Measurements from ENCODE around the gene PP2D1. TPM values are rescaled to one million over a fixed set of nuclear protein-coding genes. Genes with fewer than 3 reads are reported as not detected.
"Not testable (repeated sequence)": the region's sequence is repeated elsewhere in the genome, so short reads cannot be mapped to it uniquely, and the experiment has no call there.

Gene PP2D1
- total and polyA plus RNA-seq, 3 experiments from 2014 or later, result 0.46 TPM; not detected in 2

GRCh38 chr3:20038699-20039465 is 26.8 kb upstream of the PP2D1 start:
- peaks cover 35 to 44% (median 42%) of the 10 kb centered on the region in 3 donors for H3K4me1 Mint-ChIP-seq

GRCh38 chr3:20037255-20037996 is 25.4 kb upstream of the PP2D1 start:
- H3K4me3 Mint-ChIP-seq, result peak overlapping the region in 1 of 7 donors; percentile 91

More at GRCh38 chr3:20038699-20039465, 26.8 kb upstream of the PP2D1 start:
- H3K27ac ChIP-seq (ENCODE audit: low read depth, low read length), result peak overlapping the region; percentile 88
- H3K27ac Mint-ChIP-seq, result peak overlapping the region; percentile 91 to 99 (median 95)
- DNase-seq, result peak in 1 of 5 donors; percentile 17
- no peaks in the 10 kb centered on the region for H3K9me3 Mint-ChIP-seq
- H3K36me3 Mint-ChIP-seq, result peaks cover 0 to 13% (median 0%) of the 10 kb centered on the region in 3 donors
- H3K4me3 Mint-ChIP-seq, result peak overlapping the region; percentile 82 to 97 (median 91)
- POLR2A ChIA-PET, result interaction anchor here (1.1 kb wide), 1 partner anchor 91 kb away, joined by 5 read pairs; no protein-coding TSS in a partner anchor
- no peaks in the 10 kb centered on the region for H3K9me3 ChIP-seq (ENCODE audit: low read length)
- peak overlapping the region; percentile 50 for H3K4me3 ChIP-seq (ENCODE audit: low read length)
- no peaks in the 10 kb centered on the region for H3K36me3 ChIP-seq (ENCODE audit: insufficient read depth, low read length)
- H3K27me3 Mint-ChIP-seq, result no peaks in the 10 kb centered on the region
- H3K27me3 ChIP-seq (ENCODE audit: insufficient read depth, low read length, poor library complexity, severe bottlenecking), result no peaks in the 10 kb centered on the region
- peaks cover 39% of the 10 kb centered on the region for H3K4me1 ChIP-seq (ENCODE audit: insufficient read depth, low read length)
- CTCF ChIA-PET, result no interaction called here

GRCh38 chr3:20035019-20035418 is 23.0 kb upstream of the PP2D1 start:
- no peaks in the 10 kb centered on the region for H3K27me3 Mint-ChIP-seq
- Histone ChIP-seq H3K4me1 (ENCODE audit: insufficient read depth, low read length) (peaks cover 16% of the 10 kb centered on the region), H3K27ac (ENCODE audit: low read depth, low read length) (no peak overlapping the region), H3K27me3 (ENCODE audit: insufficient read depth, low read length, poor library complexity, severe bottlenecking) (no peaks in the 10 kb centered on the region), H3K4me3 (ENCODE audit: low read length) (no peak overlapping the region), H3K36me3 (ENCODE audit: insufficient read depth, low read length) (no peaks in the 10 kb centered on the region), H3K9me3 (ENCODE audit: low read length) (no peaks in the 10 kb centered on the region)
- H3K27ac Mint-ChIP-seq, result no peak overlapping the region
- ChIA-PET CTCF (no interaction called here), POLR2A (no interaction called here)
- DNase-seq, result no peak
- H3K4me3 Mint-ChIP-seq, result no peak overlapping the region
- peaks cover 12 to 18% (median 14%) of the 10 kb centered on the region in 3 donors for H3K4me1 Mint-ChIP-seq
- no peaks in the 10 kb centered on the region for H3K9me3 Mint-ChIP-seq
- H3K36me3 Mint-ChIP-seq, result peaks cover 0 to 4% (median 0%) of the 10 kb centered on the region in 3 donors

More at GRCh38 chr3:20037255-20037996, 25.4 kb upstream of the PP2D1 start:
- peaks cover 21 to 29% (median 28%) of the 10 kb centered on the region in 3 donors for H3K4me1 Mint-ChIP-seq
- H3K9me3 Mint-ChIP-seq, result no peaks in the 10 kb centered on the region
- peak overlapping the region; percentile 49 to 98 (median 94) for H3K27ac Mint-ChIP-seq
- ChIA-PET CTCF (no interaction called here), POLR2A (no interaction called here)
- Histone ChIP-seq H3K4me1 (ENCODE audit: insufficient read depth, low read length) (peaks cover 26% of the 10 kb centered on the region), H3K27ac (ENCODE audit: low read depth, low read length) (no peak overlapping the region), H3K4me3 (ENCODE audit: low read length) (no peak overlapping the region), H3K36me3 (ENCODE audit: insufficient read depth, low read length) (no peaks in the 10 kb centered on the region), H3K27me3 (ENCODE audit: insufficient read depth, low read length, poor library complexity, severe bottlenecking) (no peaks in the 10 kb centered on the region), H3K9me3 (ENCODE audit: low read length) (no peaks in the 10 kb centered on the region)
- DNase-seq, result no peak
- peaks cover 0 to 13% (median 0%) of the 10 kb centered on the region in 3 donors for H3K36me3 Mint-ChIP-seq
- H3K27me3 Mint-ChIP-seq, result no peaks in the 10 kb centered on the region

- H3K9me3 Mint-ChIP-seq; H3K36me3 Mint-ChIP-seq; H3K27ac Mint-ChIP-seq; H3K4me3 Mint-ChIP-seq; H3K27me3 Mint-ChIP-seq; H3K4me3 ChIP-seq (ENCODE audit: low read length); POLR2A ChIA-PET; CTCF ChIA-PET; H3K36me3 ChIP-seq (ENCODE audit: insufficient read depth, low read length); H3K4me1 ChIP-seq (ENCODE audit: insufficient read depth, low read length); H3K27ac ChIP-seq (ENCODE audit: low read depth, low read length); H3K27me3 ChIP-seq (ENCODE audit: insufficient read depth, low read length, poor library complexity, severe bottlenecking); H3K9me3 ChIP-seq (ENCODE audit: low read length); H3K4me1 Mint-ChIP-seq; DNase-seq: not testable (repeated sequence)
These were observed 19.9 kb upstream of the PP2D1 start for GRCh38 chr3:20031939-20032338.

- no peaks in the 10 kb centered on the region for H3K4me1 ChIP-seq (ENCODE audit: insufficient read depth, low read length)
- DNase-seq, result no peak
- ChIA-PET POLR2A (no interaction called here), CTCF (no interaction called here)
- Mint-ChIP-seq H3K9me3 (no peaks in the 10 kb centered on the region), H3K27me3 (peaks cover 0 to 2% of the 10 kb centered on the region in 2 donors), H3K4me3 (no peak overlapping the region), H3K27ac (no peak overlapping the region), H3K4me1 (peaks cover 0 to 5% (median 0%) of the 10 kb centered on the region in 3 donors), H3K36me3 (no peaks in the 10 kb centered on the region)
- H3K36me3 ChIP-seq (ENCODE audit: insufficient read depth, low read length), result no peaks in the 10 kb centered on the region
- no peak overlapping the region for H3K27ac ChIP-seq (ENCODE audit: low read depth, low read length)
- H3K9me3 ChIP-seq (ENCODE audit: low read length), result no peaks in the 10 kb centered on the region
- H3K4me3 ChIP-seq (ENCODE audit: low read length), result no peak overlapping the region
- no peaks in the 10 kb centered on the region for H3K27me3 ChIP-seq (ENCODE audit: insufficient read depth, low read length, poor library complexity, severe bottlenecking)
These were observed 16.9 kb upstream of the PP2D1 start for GRCh38 chr3:20028905-20029331.

DNA sequence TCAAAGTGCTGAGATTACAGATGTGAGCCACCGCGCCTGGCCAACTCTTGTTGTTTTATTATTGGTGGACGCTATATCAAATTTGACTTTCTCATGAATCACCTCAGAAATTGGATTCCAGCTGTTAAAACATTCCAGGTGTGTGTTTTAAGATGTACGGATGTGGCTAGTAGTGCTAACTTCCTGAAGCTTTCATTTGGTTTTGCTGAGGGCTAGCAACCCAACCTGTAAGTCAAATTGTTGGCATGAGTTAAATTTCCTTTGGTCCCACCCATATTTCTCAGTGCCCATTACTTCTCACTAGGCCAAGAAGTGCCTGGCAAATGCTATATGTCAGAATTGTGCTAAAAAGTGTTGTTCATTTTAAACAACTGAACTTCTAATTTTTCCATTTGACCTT is 15.1 kb upstream of the PP2D1 start:
- CTCF ChIA-PET, result no interaction called here
- DNase-seq, result no peak
- H3K9me3 Mint-ChIP-seq, result no peaks in the 10 kb centered on the region
- no peaks in the 10 kb centered on the region for H3K36me3 Mint-ChIP-seq
- H3K4me1 ChIP-seq (ENCODE audit: insufficient read depth, low read length), result no peaks in the 10 kb centered on the region
- no peak overlapping the region for H3K4me3 Mint-ChIP-seq
- POLR2A ChIA-PET, result no interaction called here
- peaks cover 0 to 10% (median 0%) of the 10 kb centered on the region in 3 donors for H3K4me1 Mint-ChIP-seq
- peak overlapping the region in 1 of 8 donors; percentile 97 for H3K27ac Mint-ChIP-seq
- H3K4me3 ChIP-seq (ENCODE audit: low read length), result no peak overlapping the region
- peaks cover 0 to 2% of the 10 kb centered on the region in 2 donors for H3K27me3 Mint-ChIP-seq
- H3K27me3 ChIP-seq (ENCODE audit: insufficient read depth, low read length, poor library complexity, severe bottlenecking), result no peaks in the 10 kb centered on the region
- no peaks in the 10 kb centered on the region for H3K36me3 ChIP-seq (ENCODE audit: insufficient read depth, low read length)
- no peak overlapping the region for H3K27ac ChIP-seq (ENCODE audit: low read depth, low read length)
- H3K9me3 ChIP-seq (ENCODE audit: low read length), result no peaks in the 10 kb centered on the region

DNA sequence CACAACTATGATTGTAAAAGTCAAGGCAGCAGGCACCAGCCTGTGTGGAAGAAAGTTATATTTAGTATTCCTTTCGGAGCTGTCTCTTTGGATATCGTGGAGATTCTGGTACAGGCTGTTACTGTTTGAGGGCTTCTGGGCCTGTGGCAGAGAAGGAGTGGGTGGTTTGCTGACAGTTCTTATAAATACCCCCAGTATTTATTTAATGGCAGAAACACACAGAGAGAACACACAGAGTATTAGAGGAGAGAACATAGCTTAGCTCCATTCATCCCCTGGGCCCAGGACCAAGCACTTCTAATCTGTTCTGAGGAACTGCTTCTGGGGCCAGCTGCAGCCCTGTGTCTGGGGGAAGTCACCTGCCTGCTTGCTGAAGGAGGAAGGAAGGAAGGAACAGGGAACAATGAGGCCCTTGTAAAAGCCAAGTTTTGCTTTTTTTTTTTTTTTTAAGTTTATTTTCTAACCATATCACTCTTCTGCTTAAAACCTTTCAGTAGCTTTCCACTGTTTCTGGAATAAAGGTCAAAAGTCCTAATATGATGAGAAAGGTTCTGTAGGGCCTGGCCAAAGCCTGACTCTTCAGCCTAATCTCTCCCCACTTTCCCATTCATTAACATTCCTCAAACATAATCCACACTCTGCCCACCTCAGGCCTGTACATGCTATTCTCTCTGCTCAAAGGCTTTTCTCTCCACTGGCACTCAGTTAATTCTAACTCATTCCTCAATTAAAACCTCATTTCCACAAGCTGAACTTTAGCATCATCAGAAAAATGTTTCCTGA is 11.8 kb upstream of the PP2D1 start:
- POLR2A ChIA-PET, result interaction anchor here (0.8 kb wide), 1 partner anchor 10 kb away, joined by 7 read pairs; no protein-coding TSS in a partner anchor
- DNase-seq, result no peak

More for the DNA sequence above, 11.8 kb upstream of the PP2D1 start:
- no peaks in the 10 kb centered on the region for H3K36me3 ChIP-seq (ENCODE audit: insufficient read depth, low read length)
- no peak overlapping the region for H3K4me3 ChIP-seq (ENCODE audit: low read length)
- CTCF ChIA-PET, result no interaction called here
- no peaks in the 10 kb centered on the region for H3K36me3 Mint-ChIP-seq
- peak overlapping the region; percentile 66 for H3K27ac ChIP-seq (ENCODE audit: low read depth, low read length)
- H3K9me3 Mint-ChIP-seq, result no peaks in the 10 kb centered on the region
- H3K9me3 ChIP-seq (ENCODE audit: low read length), result no peaks in the 10 kb centered on the region
- H3K27ac Mint-ChIP-seq, result peak overlapping the region in 2 of 8 donors; percentile 13 to 37
- no peak overlapping the region for H3K4me3 Mint-ChIP-seq
- peaks cover 0 to 10% (median 0%) of the 10 kb centered on the region in 3 donors for H3K4me1 Mint-ChIP-seq
- H3K27me3 ChIP-seq (ENCODE audit: insufficient read depth, low read length, poor library complexity, severe bottlenecking), result no peaks in the 10 kb centered on the region
- H3K4me1 ChIP-seq (ENCODE audit: insufficient read depth, low read length), result no peaks in the 10 kb centered on the region
- H3K27me3 Mint-ChIP-seq, result peaks cover 0 to 2% of the 10 kb centered on the region in 2 donors
